HG02870 (cell line): ENCODE results near the gene GPR17.
A peak's percentile ranks its signal among the peaks of the same experiment; 100 is the strongest.

Source experiments
- ATAC-seq: cut with Tn5 transposase; IDR thresholded peaks from one replicate; pipeline ENCODE4 v1.9.1; 2021; ENCODE audit warnings: mild to moderate bottlenecking, moderate library complexity; ENCODE audit not compliant: unreplicated experiment

GPR17 gene

DNA sequence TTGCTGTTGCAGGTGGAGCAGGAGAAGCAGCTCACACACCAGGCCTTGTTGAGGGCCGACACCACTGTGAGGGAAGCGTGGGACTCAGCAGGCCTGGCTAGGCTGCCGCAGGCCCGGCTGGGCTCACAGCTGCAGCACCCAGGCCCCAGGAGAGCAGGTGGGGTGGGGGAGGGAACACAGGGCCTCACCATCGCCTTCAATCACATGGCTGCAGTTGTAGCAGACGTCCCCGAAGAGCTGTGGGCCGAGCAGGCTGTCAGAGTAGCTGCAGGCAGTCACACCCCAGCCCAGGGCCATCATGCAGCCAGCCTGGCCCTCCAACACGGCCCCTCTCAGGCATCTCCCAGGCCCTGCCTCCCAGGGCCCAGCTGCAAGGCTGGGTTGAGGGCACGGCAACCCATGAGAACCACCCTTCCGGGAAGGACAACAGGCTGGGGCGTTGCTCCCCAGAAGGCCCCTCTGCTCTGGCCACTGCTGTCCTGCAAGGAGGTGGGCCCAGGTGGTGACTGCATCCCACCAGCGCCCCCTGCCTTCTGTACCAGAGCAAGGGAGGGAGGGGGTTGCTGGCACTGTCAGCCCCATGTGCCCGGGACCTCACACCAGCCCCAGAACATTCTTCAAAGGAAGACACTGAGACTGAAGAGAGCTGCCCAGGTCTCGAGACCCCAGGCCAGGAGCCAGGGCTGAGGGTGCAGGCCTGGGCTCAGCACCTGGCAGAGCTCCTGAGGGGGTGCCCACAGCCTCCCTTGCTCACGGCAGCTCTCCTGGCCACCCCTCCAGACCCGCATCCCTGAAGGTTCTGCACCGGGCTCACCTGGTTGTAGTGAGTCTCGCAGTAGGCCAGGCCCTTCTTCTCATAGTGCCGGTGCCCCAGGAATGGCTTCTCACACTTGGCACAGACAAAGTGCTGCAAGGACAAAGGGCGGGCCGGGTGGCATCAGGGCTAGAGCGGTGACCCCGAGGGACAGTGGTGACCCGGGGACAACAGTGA, 5.6 kb upstream of the GPR17 start:
- peak; percentile 47 for ATAC-seq

DNA sequence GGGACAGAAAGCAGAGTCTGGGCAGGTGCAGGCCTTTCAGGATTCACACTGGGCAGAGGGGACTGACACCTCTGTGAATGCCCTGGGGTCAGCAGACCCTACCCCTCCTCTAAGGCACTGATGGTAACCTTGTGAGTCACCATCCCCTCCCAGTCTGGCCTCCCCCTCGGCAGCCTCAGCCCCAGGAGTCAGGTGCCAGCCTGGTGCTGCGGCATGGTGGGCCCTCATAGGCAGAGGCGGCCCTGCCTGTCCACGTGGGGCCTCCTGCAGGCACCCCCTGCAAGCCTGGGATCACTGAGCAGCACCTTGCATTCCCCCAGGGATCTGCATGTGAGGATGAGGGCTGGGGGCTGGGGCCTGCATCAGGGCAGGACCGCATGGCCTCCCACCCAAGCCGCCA, 4.8 kb upstream of the GPR17 start:
- no peak for ATAC-seq

DNA sequence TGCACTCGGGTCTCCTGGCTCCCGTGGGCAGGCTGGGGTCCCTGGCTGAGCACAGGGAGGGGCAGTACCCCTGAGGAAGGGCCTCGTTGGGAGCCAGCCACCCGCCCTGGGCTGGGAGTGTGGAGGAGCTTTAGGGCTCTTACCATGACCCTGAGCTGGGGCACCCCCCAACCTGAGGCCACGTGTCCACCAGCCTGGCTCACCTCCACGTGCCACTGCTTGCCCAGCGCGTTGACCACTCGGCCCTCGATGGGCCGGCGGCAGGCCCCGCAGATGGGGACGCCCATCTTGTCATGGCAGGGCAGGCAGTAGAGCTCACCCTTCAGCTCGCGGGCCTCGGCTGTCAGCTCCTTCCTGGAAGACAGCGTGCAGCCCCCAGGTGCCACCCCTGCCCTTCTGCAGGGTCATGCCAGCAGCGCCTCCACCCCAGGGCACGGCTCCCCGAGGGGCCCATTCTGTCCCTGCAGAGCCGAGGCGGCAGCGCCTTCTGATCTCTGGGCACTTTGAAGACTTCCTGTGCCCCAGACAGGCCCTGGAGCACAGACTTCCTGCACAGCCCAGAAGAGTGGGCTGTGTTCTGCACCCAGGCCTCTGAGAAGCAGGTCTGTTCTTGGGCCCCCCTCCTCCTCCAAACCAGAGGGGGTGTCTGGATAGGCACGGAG, 4.0 kb upstream of the GPR17 start:
- no peak for ATAC-seq

DNA sequence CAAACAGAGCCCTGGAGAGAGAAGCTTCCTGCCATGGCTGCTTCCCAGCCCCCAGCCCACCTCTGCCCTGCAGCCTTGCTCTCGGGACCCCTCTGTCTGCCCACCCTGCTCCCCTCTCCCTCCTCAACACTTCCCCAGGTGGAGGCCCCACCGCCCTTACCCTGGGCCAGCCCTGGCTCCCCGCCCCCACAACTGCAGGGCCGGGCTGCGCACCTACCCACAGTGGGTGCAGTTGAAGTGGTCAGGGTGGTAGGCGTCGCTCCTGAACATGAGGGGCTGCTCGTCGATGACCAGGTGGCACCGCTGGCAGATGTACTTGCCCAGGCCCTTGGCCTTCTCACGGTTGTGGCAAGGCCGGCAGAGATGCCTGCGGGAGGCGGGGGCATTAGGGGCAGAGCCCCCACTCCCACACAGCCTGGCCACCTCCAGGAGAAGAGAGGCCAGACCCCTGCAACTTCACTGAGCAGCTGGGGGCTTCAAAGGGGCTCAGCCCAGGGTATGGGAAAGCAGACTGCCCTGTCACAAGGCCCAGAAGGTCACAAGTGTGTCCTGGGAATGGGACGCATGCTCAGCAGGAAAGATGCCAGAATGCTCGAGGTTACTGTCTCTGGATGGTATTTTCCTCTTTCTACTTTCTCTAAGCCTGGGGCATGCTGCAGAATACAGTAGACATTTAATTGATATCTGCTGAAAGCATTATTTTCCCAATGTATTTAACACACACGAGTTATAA, 3.1 kb upstream of the GPR17 start:
- no peak for ATAC-seq

DNA sequence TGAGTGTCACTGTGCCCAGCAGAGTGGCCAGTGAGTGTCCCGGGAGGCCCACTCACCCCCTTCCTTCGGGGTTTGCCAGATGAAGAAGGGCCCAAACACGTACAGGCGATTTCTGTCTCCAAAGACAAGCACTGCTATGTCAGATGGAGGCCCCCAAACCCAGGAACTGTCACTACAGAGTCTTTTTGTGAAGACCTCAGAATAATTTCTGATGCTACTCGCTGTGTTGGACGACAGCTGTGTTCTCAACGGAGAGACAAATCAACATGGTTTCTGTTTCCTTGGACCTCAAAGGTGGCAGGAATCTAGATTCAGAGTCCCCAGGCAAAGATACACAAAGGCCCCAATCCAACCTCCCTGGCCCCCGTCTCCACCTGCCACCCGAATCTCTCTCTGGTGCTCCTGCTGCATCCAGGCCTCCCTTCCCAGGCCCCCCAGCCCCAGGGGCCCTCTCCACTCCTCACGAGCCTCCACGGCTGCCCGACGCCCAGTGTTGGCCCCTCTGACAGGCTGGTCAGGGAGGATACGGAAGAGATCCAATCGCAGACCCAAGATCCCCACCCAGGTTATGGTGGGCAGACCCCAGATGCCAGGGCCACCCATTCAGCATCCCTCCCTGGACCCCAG, 2.4 kb upstream of the GPR17 start:
- no peak for ATAC-seq

DNA sequence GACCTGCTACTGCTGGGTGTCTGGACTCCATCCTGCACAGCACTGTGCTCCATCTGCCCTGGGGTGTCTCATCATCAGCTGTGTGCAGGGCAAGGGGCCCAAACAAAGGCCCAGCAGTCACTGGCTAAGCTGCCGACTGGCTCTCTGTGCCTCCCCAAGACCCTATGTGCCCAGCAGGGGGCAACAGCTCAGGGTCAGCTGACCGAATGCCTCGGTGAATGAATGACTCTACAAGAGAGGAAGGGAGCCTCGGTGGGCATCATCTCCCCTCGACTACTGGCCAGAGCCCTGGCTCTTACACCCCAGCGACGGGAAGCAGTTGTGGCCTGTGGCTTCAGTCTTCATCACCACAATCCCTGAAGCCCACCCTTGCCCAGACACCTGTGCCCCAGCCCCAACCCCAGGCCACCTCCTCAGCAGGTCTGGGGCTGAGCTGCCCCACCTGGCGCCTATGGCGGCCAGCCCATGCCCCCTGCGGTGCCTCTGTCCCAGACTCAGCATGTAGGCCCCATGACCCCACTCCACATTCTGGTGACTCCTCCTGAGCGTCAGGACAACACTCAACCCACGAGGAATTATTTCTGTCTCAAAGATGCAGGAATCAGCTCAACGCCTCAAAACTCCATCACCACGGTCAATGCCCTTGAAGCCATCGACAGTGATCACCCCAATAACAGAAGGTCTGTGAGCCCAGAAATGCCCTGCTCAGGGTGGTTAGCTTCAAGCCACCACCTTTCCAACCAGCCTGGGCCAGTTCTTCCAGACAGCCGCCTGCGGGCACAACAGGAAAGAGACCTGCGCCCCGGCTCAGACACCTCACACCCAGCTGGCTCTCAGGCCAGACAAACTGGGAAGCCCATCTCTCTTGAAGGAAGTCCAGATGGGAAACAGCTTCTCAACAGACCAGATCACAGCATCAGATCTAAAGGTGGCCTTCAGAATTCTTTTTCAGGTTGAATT, 1.6 kb upstream of the GPR17 start:
- ATAC-seq: no peak

DNA sequence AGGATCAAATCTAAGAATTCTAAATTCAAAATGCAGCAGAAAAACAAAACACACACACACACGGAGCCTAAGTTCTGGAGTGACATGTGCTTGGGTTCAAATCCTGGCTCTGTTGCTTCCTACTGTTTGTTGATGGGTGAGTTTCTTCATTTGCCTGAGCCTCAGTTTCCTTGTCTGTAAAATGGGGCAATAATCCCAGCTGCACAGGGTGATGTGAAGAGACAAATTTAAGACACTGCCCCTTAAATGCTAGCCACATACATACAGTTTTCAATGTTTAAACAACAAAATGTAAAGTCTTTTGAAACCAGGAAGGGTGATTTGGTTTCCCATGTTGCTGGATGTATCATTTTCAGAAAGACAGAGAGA, 943 bp upstream of the GPR17 start:
- no peak for ATAC-seq

DNA sequence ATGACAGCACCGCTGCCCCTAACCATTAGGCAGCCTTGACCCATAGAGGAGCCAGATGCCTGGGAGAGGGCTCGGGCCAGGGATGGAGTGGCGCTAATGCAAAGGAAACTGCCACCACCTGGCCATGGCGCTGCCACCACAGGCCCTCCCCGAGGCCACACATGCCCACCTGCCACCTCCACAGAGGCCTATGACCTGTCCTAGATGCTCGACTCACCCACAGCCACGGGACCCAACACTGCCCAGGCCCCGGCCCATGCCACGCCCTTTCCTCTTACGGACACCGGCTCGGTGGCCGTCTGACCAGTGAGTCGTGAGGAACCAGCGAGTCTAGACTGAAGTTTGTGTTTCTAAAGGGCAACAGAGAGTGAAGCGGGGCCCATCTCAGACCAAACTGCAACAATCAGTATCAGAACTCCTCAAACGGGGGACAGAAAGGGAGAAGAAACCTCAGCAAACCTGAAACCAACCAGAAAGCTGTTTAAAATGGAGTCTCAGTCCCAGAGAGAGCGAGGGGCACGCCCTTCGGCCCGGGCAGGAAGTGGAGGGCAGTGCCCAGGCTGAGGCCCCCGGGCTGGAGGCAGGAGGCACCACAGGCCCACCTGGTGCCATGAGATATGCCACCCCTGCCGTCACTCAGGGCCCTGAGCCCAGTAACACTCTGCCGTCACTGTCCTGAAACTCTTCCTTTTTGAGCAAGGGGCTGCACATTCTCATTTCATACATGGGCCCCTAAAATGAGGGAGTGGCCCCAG, 711 bp downstream of the GPR17 start:
- no peak for ATAC-seq

DNA sequence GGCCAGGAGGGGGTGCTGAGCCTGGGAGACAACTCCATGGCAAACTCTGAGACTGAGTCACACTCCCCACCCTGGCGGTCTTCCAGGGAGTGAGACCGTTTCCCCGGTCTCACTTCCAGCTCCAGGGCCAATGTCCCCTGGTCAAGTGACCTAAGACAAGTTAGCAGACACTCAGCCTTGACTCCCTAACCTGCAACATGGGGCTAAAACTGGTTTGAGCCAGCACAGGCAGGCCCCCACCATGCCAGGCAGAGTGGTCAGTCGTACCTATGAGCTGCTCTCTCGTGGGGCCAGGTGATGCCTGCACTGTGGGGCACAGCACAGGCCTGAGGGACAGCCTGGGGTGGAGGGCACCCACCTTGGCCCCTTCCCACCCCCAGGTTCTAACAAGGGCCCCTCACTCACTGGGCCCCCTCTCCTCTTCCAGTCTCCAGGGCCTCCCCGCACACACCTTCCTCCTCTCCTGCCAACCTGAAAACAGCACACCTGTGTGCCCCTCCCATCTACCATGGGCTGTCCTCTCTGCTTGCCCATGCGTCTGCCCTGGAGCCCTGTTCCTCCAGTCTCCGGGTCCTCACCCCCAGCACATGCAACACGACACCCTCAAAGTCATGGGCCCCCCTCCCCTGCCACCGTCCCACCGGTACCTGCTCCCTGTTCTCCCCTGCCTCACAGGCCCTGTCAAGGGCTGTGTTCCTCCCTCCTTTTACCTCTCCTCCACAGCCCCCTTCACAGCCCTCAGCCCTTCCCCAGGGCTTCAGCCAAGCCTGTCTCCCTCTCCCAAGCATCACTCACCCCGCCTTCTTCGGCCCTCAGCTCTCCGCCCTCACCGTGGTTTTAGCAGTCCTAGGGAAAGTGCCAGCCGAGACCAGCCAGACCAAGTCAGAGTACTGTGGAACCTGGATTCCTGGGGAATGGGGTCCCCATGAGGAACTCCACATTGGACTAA, 1.6 kb downstream of the GPR17 start:
- no peak for ATAC-seq

DNA sequence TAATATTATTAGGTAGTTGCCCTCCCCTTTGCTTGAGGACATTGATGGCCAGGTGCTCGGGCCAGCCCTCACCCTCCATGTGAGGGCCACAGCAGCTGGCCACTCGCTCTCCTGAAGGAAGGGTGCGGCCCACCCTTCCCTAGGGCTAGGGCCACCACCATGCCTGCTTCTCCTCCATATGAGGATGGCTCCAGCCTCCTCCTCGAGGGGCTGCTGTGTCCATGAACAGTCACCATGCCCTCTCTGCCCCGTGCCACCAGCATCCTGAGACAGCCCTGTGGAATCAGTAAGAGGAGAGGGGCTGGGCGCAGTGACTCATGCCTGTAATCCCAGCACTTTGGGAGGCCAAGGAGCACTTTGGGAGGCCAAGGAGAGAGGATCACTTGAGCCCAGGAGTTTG, 2.4 kb downstream of the GPR17 start:
- no peak for ATAC-seq

DNA sequence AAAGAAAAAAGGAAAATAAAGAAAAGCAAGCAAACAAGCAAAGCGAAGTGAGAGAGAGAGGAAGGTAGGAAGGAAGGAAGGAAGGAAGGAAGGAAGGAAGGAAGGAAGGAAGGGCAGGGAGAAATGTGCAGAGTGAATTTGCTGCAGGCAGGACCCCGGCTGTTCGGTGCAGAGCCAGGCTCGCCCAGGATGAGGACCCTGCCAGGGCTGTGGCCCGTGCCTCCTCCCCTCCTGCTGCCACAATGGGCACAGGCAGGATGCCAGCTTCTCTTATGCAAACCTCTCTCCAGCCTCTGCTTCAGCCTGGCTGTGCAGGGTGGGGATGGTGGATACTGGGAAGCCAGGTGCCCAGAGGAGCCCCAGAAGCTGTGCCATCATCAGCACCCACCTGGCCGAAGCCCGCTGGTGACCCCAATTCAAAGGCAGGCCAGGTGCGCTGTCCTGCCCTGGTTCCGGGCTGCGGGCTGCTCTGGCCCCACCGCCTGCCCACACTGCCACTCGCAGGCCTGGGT, 3.2 kb downstream of the GPR17 start:
- no peak for ATAC-seq

DNA sequence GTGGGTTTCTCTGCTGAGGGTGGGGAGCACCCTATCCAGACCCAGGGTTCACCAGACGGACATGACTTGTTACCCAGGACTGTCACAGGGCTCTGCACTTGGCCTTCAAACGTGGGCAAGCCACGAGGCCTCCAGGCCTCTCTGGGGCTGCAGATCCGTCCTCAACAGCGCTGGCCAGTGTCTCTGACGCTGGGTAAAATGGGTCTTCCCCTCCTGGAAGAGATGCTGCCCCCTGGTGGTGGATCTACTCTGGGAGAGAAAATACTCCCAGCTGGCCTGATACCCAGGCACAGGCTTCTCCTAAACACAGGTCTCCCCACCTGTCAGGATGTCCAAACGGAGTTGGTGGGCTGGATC, 3.7 kb downstream of the GPR17 start:
- ATAC-seq: no peak

DNA sequence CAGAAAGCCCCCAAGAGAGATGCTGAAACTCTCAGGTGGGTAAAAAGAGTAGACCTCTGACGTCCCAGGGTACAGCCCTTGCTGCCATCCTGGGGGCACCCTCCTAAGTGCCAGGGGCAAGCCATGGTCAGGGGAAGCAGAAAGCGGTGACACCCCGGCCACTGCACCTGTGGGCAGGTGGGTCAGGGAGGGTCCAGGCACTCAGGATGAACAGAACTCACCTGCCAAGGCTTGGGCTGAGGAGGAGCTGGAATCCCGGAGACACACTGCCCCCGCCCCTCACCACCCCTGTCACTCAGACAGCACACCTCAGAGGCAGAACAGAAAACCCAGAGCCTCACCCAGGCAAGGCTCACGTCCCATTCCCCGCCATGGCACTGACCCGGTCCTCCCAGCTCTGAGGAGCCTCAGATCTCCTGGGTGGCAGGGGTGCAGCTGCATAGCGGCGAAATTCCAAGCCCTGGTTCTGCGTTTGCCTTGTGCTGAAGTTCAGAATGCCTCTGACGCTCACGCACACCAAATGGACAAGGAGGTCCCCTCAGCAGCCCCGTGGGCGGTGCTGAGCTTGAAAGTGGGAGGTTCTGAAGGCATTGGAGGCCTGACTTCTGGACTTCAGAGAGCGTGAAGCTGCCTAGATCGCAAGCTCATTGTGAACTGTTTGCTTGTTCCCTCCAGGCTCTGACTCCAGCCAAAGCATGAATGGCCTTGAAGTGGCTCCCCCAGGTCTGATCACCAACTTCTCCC, 4.3 kb downstream of the GPR17 start:
- ATAC-seq: no peak

DNA sequence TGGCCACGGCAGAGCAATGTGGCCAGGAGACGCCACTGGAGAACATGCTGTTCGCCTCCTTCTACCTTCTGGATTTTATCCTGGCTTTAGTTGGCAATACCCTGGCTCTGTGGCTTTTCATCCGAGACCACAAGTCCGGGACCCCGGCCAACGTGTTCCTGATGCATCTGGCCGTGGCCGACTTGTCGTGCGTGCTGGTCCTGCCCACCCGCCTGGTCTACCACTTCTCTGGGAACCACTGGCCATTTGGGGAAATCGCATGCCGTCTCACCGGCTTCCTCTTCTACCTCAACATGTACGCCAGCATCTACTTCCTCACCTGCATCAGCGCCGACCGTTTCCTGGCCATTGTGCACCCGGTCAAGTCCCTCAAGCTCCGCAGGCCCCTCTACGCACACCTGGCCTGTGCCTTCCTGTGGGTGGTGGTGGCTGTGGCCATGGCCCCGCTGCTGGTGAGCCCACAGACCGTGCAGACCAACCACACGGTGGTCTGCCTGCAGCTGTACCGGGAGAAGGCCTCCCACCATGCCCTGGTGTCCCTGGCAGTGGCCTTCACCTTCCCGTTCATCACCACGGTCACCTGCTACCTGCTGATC, 4.9 kb downstream of the GPR17 start:
- ATAC-seq: no peak

DNA sequence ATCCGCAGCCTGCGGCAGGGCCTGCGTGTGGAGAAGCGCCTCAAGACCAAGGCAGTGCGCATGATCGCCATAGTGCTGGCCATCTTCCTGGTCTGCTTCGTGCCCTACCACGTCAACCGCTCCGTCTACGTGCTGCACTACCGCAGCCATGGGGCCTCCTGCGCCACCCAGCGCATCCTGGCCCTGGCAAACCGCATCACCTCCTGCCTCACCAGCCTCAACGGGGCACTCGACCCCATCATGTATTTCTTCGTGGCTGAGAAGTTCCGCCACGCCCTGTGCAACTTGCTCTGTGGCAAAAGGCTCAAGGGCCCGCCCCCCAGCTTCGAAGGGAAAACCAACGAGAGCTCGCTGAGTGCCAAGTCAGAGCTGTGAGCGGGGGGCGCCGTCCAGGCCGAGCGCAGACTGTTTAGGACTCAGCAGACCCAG, 5.4 kb downstream of the GPR17 start:
- no peak for ATAC-seq

DNA sequence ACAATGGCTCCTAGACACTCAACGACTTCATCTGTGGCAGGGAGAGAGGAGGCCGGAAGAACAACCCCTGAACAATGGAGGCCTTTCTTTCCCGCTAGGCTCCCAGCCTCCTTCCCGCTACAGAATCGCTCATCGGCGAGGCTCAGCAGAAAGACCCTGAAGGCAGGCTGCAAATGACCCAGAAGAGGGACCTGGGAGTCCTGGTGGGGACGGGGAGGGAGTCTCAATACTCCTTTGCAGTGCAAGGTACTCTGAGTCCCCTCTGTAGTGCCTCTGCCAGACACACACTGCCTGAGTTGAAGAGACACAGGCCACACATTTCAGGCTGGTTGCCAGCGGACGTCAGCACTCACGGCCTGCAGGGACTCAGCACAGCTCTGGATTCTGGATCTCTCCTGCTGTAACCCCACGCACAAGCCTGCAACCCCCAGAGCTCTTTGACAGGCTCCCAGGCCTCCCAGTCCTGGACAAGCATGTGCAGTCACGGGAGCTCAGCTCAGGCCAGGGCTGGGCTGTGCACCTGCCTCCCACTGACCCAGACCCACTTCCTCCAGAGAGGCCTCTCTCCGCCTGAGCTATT, 6.1 kb downstream of the GPR17 start:
- ATAC-seq: no peak
